ENCODE data around the gene RAB1B.

- TF ChIP-seq CTCF (IDR thresholded peaks at IDR 0.05) (no peak), POLR2A (IDR thresholded peaks at IDR 0.05; ENCODE audit: low read depth) (no peak), POLR2AphosphoS5 (IDR thresholded peaks at IDR 0.05) (no peak)
Measured at GRCh38 chr11:66313321-66314185, 45.1 kb downstream of the RAB1B start.
